Stimulated activated naive CD8-positive, alpha-beta T cell treated with anti-CD3 and anti-CD28 coated beads, Interleukin-15, amount 100 ng/mL, for 72 hours (primary cell): ENCODE measurements around the gene VKORC1.

Source experiments
- ATAC-seq: fragments of 150-1000 bp; cut with Tn5 transposase; 2 replicates; pipeline ENCODE4 v1.10.0; 2021; ENCODE audit warnings: mild to moderate bottlenecking, moderate library complexity
- DNase-seq, 2 donors: peaks; one replicate each; pipeline ENCODE4 v3.0.0; 2021 to 2022
- H3K27ac Mint-ChIP-seq, 2 donors: one replicate each; pipeline ENCODE4 v1.8.0; 2022; ENCODE audit warnings: mild to moderate bottlenecking in 2 of 2, mixed read lengths in 2 of 2, moderate library complexity in 2 of 2
- H3K27me3 Mint-ChIP-seq: one replicate; pipeline ENCODE4 v1.8.0; 2022; ENCODE audit warnings: mixed read lengths
- H3K4me1 Mint-ChIP-seq: one replicate; pipeline ENCODE4 v1.8.0; 2022; ENCODE audit warnings: mild to moderate bottlenecking, mixed read lengths
- H3K4me3 Mint-ChIP-seq, 2 donors: one replicate each; pipeline ENCODE4 v1.8.0; 2022; ENCODE audit warnings: mild to moderate bottlenecking in 2 of 2, mixed read lengths in 2 of 2, moderate library complexity in 1 of 2
- H3K9me3 Mint-ChIP-seq, 2 donors: one replicate each; pipeline ENCODE4 v1.8.0; 2022; ENCODE audit warnings: mixed read lengths in 2 of 2

Gene VKORC1

GRCh38 chr16:31072540-31073141, 22.0 kb downstream of the VKORC1 start:
- peak; percentile 1 for ATAC-seq
- Mint-ChIP-seq H3K27me3 (no peaks in the 10 kb centered on the region), H3K4me3 (peak overlapping the region; percentile 86 to 95), H3K27ac (peak overlapping the region; percentile 92 to 96), H3K4me1 (peaks cover 56% of the 10 kb centered on the region), H3K9me3 (no peaks in the 10 kb centered on the region)
- no peak for DNase-seq

DNA sequence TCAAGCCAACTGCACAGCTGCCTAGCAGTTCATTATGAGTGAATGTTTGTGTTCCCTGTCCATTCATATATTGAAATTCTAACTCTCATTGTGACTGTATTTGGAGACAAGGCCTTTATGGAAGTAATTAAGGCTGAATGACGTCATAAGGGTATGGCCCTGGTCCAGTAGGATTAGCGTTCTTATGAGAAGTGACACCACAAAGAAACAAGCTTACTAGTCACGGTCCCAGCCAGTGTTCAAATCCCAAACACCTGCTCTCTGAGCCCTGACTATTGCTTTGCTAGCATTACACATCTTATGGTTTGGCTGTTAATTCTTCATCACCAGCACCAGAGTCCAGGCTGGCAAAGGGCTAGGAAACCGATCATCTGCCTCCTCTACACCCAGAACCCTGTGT, 22.7 kb downstream of the VKORC1 start:
- ATAC-seq (no peak), DNase-seq (no peak)
- peak overlapping the region; percentile 86 to 95 for H3K4me3 Mint-ChIP-seq
- no peaks in the 10 kb centered on the region for H3K9me3 Mint-ChIP-seq
- H3K27me3 Mint-ChIP-seq, result no peaks in the 10 kb centered on the region
- H3K4me1 Mint-ChIP-seq, result peaks cover 54% of the 10 kb centered on the region
- H3K27ac Mint-ChIP-seq, result peak overlapping the region in 1 of 2 donors; percentile 96

DNA sequence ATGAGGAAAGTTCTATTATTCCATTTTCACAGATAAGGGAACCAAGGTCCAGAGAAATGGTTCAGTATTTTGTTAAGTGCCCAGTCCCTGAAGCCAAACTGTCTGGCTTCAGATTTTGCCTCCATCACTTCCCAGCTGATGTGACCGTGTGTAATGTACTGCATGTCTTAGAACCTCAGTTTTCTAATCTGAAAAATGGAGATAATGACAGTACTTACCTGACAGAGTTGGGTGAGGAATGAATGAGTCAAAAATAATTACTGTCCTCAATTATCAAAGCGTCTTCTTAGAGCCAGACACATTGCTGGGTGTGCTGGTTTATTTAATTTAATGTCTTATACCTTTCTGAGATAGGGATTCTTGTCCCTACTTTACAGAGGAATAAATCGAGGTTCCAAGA, 27.3 kb downstream of the VKORC1 start:
- DNase-seq (no peak), ATAC-seq (no peak)
- Mint-ChIP-seq H3K27me3 (no peaks in the 10 kb centered on the region), H3K27ac (no peak overlapping the region), H3K4me1 (peaks cover 62% of the 10 kb centered on the region), H3K4me3 (no peak overlapping the region), H3K9me3 (no peaks in the 10 kb centered on the region)

DNA sequence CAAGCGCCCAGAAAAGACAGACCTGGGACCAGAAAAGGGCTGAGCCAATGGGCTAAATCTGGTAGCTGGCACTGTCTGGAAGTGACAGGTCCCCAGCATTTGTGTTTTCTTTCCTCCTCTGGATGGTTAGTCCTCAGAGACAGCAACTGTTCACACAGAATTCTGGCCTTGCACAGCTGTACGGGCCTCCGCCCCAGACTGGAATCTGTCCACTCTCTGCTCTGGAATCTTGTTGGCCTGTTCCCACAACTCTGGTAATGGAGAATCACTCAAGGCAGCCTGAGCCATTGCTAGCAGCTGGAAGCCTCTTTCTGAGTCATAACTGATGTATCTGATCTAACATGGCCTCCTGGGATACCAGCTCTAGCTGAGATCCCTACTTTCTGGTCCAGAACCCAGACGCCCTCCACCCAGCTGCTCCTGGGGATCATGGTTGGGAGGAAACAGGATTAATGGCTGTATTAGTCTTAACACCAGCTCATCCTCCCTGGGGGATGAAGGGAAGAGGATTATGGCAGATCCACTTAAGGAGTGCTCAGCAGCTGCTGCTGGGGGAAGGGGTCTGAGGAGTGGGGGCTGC, 29.6 kb downstream of the VKORC1 start:
- Mint-ChIP-seq H3K27ac (peak overlapping the region; percentile 53 to 74), H3K4me1 (peaks cover 52% of the 10 kb centered on the region), H3K9me3 (no peaks in the 10 kb centered on the region), H3K4me3 (peak overlapping the region; percentile 66 to 69), H3K27me3 (no peaks in the 10 kb centered on the region)
- DNase-seq (no peak), ATAC-seq (peak; percentile 66)

GRCh38 chr16:31063843-31064611, 30.6 kb downstream of the VKORC1 start:
- ATAC-seq, result peak; percentile 61
- H3K4me3 Mint-ChIP-seq, result peak overlapping the region; percentile 66 to 69
- H3K9me3 Mint-ChIP-seq, result no peaks in the 10 kb centered on the region
- no peak for DNase-seq
- no peaks in the 10 kb centered on the region for H3K27me3 Mint-ChIP-seq
- H3K4me1 Mint-ChIP-seq, result peaks cover 47% of the 10 kb centered on the region
- peak overlapping the region; percentile 40 to 68 for H3K27ac Mint-ChIP-seq

DNA sequence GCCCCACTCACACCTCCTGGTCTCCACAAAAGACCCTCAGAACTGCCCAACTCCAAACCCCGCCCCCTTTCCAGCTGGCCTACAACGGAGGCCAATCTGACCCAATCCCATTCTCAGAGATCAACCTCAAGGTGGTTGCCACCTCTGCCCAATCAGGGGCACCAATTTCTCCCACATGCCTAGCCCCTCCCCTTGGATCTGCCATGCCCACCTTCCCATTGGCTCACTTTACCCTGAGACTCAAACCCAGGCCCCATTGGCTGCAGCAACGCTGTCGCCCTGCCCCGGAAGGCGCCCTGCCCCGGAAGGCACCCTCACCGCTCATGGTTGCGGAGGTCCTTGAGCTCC, 31.1 kb downstream of the VKORC1 start:
- no peaks in the 10 kb centered on the region for H3K27me3 Mint-ChIP-seq
- H3K4me3 Mint-ChIP-seq, result no peak overlapping the region
- DNase-seq (no peak), ATAC-seq (no peak)
- H3K4me1 Mint-ChIP-seq, result peaks cover 42% of the 10 kb centered on the region
- peak overlapping the region in 1 of 2 donors; percentile 80 for H3K27ac Mint-ChIP-seq
- H3K9me3 Mint-ChIP-seq, result no peaks in the 10 kb centered on the region

- Mint-ChIP-seq H3K27ac (no peak overlapping the region), H3K4me3 (no peak overlapping the region), H3K9me3 (no peaks in the 10 kb centered on the region), H3K4me1 (peaks cover 35% of the 10 kb centered on the region), H3K27me3 (no peaks in the 10 kb centered on the region)
- no peak for DNase-seq
- ATAC-seq, result no peak
These were observed 32.7 kb downstream of the VKORC1 start for GRCh38 chr16:31061813-31062440.

DNA sequence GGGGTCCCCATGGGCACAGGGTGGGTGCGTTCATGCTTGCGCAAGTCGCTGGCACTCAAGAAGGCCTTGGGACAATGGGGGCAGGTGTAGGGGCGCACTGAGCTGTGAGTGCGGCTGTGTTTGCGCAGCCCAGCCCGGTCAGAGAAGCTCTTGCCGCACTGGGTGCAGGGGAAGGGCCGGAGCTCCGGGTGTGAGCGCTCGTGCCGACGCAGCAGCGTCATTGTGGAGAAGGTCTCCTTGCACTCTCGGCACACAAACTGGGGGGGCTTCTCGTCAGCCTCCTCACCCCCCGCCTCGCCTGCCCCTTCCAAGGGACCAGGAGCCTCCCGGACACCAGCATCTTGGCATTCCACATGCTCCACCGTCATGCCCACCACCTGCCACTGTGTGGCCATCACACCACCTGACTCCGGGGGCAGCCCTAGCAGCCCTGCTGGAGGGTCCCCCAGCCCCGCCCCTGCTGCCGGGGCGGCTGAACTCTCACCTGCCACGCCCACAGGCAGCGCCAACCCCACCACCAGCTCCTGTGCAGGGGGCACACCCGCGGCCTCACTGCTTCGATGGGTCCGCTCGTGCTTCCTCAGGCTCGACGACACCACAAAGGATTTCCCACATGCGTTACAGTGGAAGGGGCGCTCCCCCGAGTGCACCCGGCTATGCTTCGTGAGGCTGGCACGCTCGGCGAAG, 33.3 kb downstream of the VKORC1 start:
- DNase-seq (no peak), ATAC-seq (no peak)
- Mint-ChIP-seq H3K4me3 (no peak overlapping the region), H3K27ac (no peak overlapping the region), H3K27me3 (no peaks in the 10 kb centered on the region), H3K4me1 (peaks cover 32% of the 10 kb centered on the region), H3K9me3 (no peaks in the 10 kb centered on the region)

DNA sequence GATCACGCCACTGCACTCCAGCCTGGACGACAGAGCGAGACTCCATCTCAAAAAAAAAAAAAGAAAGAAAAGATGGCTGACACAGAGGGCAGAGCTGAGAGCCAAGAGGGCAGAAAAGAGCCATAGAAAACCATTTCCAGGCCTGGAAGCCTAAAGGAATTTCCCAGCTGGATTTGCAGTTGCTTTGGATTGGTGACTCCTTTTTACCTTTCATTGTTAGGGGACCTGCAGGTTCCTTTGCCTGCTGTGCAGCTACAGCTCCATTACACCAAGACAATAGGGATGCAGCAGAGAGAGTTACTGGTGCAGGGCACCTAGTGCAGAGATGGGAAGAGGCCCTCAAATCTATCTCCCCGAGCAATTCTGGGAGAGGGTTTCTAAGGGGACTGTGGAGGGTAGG, 39.0 kb downstream of the VKORC1 start:
- Mint-ChIP-seq H3K4me3 (no peak overlapping the region), H3K27me3 (peaks cover 8% of the 10 kb centered on the region), H3K9me3 (no peaks in the 10 kb centered on the region), H3K27ac (no peak overlapping the region), H3K4me1 (peaks cover 15% of the 10 kb centered on the region)
- DNase-seq, result no peak
- no peak for ATAC-seq

DNA sequence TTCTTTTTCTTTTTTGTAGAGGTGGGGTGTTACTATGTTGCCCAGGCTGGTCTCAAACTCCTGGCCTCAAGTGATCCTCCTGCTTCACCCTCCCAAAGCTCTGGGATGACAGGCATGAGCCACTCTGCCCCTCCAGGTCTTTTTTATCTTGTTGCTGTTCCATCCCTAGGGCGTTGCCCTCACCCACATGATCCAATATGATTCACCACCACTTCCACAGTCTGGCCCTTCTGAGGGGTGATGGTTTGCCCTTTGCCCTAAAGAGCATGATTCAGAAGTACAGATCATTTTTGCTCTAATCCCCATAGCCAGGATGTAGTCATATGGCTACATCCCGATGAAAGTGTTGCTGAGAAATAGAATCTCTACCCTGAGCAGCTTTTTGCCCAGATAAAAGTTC, 42.5 kb downstream of the VKORC1 start:
- Mint-ChIP-seq H3K27me3 (peaks cover 8% of the 10 kb centered on the region), H3K27ac (no peak overlapping the region), H3K4me1 (peaks cover 15% of the 10 kb centered on the region), H3K4me3 (no peak overlapping the region), H3K9me3 (no peaks in the 10 kb centered on the region)
- peak; percentile 68 for ATAC-seq
- DNase-seq, result no peak

DNA sequence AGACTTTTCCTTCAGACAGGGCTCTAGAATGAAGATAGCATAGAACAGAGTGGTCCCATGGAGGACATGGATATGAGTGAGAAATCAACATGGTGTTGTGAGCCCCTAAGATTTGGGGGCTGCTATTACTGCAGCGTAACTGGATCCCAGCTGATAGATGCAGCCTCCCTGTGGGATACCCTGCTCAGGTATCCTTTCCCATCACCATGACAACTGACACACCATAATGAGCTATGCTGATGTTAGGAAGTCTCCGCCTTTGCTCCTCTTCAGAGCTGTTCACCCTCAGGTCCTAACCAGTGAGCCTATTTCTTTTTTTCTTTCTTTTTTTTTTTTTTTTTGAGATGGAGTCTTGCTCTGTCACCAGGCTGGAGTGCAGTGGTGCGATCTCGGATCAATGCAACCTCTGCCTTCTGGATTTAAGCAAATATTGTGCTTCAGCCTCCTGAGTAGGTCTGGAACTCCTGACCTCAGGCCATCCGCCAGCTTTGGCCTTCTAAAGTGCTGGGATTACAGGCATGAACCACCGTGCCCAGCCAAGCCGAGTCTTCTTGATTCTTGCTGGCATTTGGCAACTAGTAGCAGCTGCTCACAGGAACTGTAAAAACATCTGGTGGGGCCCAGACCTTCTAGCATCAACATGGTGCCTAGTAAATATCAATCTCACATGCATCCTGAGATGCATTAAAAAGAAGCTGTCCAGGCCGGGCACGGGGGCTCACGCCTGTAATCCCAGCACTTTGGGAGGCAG, 44.1 kb downstream of the VKORC1 start:
- ATAC-seq (no peak), DNase-seq (no peak)
- Mint-ChIP-seq H3K27ac (no peak overlapping the region), H3K27me3 (peaks cover 8% of the 10 kb centered on the region), H3K9me3 (no peaks in the 10 kb centered on the region), H3K4me1 (peaks cover 15% of the 10 kb centered on the region), H3K4me3 (no peak overlapping the region)

DNA sequence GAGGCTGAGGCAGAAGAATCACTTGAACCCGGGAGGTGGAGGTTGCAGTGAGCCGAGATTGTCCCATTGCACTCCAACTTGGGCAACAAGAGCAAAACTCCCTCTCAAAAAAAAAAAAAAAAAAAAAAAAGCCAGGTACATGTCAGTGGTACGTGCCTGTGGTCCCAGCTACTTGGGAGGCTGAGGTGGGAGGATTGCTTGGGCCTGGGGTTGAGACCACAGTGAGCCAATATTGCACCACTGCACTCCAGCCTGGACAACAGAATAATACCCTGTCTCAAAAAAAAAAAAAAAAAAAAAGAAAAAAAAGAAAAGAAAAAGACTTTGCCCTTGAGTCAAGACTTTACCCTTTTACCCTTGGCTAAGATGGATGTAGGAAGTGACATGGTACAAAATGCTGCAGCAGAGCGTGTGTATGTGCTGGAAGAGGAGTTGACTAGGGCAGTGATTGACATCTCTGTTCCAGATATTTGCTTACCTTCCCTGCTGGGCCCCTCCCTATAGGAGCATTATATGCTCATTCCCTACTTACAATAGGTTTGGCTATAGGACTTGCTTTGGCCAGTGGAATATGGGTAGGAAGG, 50.6 kb downstream of the VKORC1 start:
- Mint-ChIP-seq H3K4me3 (no peak overlapping the region), H3K9me3 (no peaks in the 10 kb centered on the region), H3K27ac (no peak overlapping the region), H3K4me1 (no peaks in the 10 kb centered on the region), H3K27me3 (no peaks in the 10 kb centered on the region)
- ATAC-seq (no peak), DNase-seq (no peak)

- ATAC-seq (no peak), DNase-seq (no peak)
- Mint-ChIP-seq H3K27ac (no peak overlapping the region), H3K27me3 (no peaks in the 10 kb centered on the region), H3K9me3 (no peaks in the 10 kb centered on the region), H3K4me1 (no peaks in the 10 kb centered on the region), H3K4me3 (no peak overlapping the region)
These were observed 51.2 kb downstream of the VKORC1 start for GRCh38 chr16:31043352-31043751.

GRCh38 chr16:31042866-31043265, 51.7 kb downstream of the VKORC1 start:
- Mint-ChIP-seq H3K4me3 (no peak overlapping the region), H3K9me3 (no peaks in the 10 kb centered on the region), H3K27me3 (no peaks in the 10 kb centered on the region), H3K4me1 (no peaks in the 10 kb centered on the region), H3K27ac (no peak overlapping the region)
- DNase-seq (no peak), ATAC-seq (no peak)
